Endothelial cell of umbilical vein (primary cell): ENCODE data around the gene TPM1. TPM values are rescaled to one million over a fixed set of nuclear protein-coding genes. Genes with fewer than 3 reads are reported as not detected.

Source experiments
- Bru-seq: library from RNA; stranded (reverse); fragments of 400-500 nt; gene quantifications from one replicate; lab custom pipeline; 2021; lab: Mats Ljungman, UMichigan
- BruChase-seq, 2 experiments: library from RNA; stranded (reverse); fragments of 400-500 nt; gene quantifications; one replicate each; lab custom pipeline; 2021; lab: Mats Ljungman, UMichigan
- BruUV-seq: library from RNA; stranded (reverse); fragments of 400-500 nt; replicated peaks from 2 replicates; lab custom pipeline; 2021; lab: Mats Ljungman, UMichigan
- CTCF ChIA-PET: fragments of 300-600, 350-600 bp; sonication (Branson Sonifier 250); formaldehyde crosslinking; loops from one replicate; lab custom pipeline; 2021; ENCODE audit warnings: antibody characterized with exemption, inconsistent platforms; lab: Charles Lee
- POLR2A ChIA-PET: fragments of 300-600, 350-600 bp; sonication (Branson Sonifier 250); formaldehyde crosslinking; loops from one replicate; lab custom pipeline; 2021; ENCODE audit warnings: antibody characterized with exemption, inconsistent platforms; lab: Charles Lee
- DNase-seq: peaks from one replicate; pipeline ENCODE4 v3.0.0-alpha.2; 2011; ENCODE audit warnings: low read depth, low spot score
- FAIRE-seq: peaks from 2 replicates; lab custom pipeline; 2011; peaks lifted over from hg19 to GRCh38; lab: Jason Lieb, UNC
- H2AFZ ChIP-seq: 2 replicates; pipeline ENCODE4 v1.6.0; 2012; ENCODE audit warnings: low read depth, low read length, control low read depth, inconsistent platforms
- H3K27ac ChIP-seq: 2 replicates; pipeline ENCODE4 v1.5.1; 2011; ENCODE audit warnings: low read depth, mild to moderate bottlenecking, control low read depth, low read length, moderate library complexity; ENCODE audit not compliant: insufficient read depth
- H3K27me3 ChIP-seq, 2 experiments: 2 replicates each; pipeline versions ENCODE4 v1.6.0 to v1.6.1; 2011; ENCODE audit warnings: low read length in 2 of 2, mixed read lengths in 1 of 2; ENCODE audit not compliant: control insufficient read depth in 2 of 2, insufficient read depth in 2 of 2
- H3K36me3 ChIP-seq, 2 experiments: 2 replicates in 1 of 2; 3 replicates in 1 of 2; pipeline ENCODE4 v1.5.1; 2011; ENCODE audit warnings: low read length in 2 of 2, mild to moderate bottlenecking in 1 of 2, moderate library complexity in 1 of 2; ENCODE audit not compliant: control insufficient read depth in 2 of 2, insufficient read depth in 2 of 2; ENCODE audit errors: extremely low read depth in 1 of 2
- H3K4me1 ChIP-seq: 3 replicates; pipeline ENCODE4 v1.5.1; 2011; ENCODE audit warnings: mild to moderate bottlenecking, low read length; ENCODE audit not compliant: control insufficient read depth, insufficient read depth; ENCODE audit errors: extremely low read depth
- H3K4me2 ChIP-seq: 2 replicates; pipeline ENCODE4 v1.6.1; 2011; ENCODE audit warnings: low read length, control low read depth, mixed read lengths; ENCODE audit not compliant: insufficient read depth
- H3K4me3 ChIP-seq, 3 experiments: fragments of 200-600 bp in 1 of 3; sonication (generic), shearing (Covaris generic) in 1 of 3; replicated peaks in 1 of 3; 2 replicates each; pipeline ENCODE4 v1.5.1; 2011 to 2016; ENCODE audit warnings: control low read depth in 3 of 3, low read length in 3 of 3, mild to moderate bottlenecking in 2 of 3, inconsistent platforms in 1 of 3, low read depth in 1 of 3, moderate library complexity in 1 of 3; ENCODE audit not compliant: insufficient read depth in 1 of 3
- H3K79me2 ChIP-seq: 2 replicates; pipeline ENCODE4 v1.6.0; 2012; ENCODE audit warnings: low read length, inconsistent platforms; ENCODE audit not compliant: control insufficient read depth, insufficient read depth
- H3K9ac ChIP-seq: replicated peaks from 2 replicates; pipeline ENCODE3; 2011; ENCODE audit warnings: low read length, control low read depth; ENCODE audit not compliant: insufficient read depth; ENCODE audit errors: extremely low read depth
- H3K9me1 ChIP-seq: replicated peaks from 3 replicates; pipeline ENCODE4 v1.6.0; 2011; ENCODE audit warnings: mild to moderate bottlenecking, low read length; ENCODE audit not compliant: control insufficient read depth, insufficient read depth; ENCODE audit errors: extremely low read depth
- H3K9me3 ChIP-seq: replicated peaks from 2 replicates; pipeline ENCODE4 v1.5.1; 2012; ENCODE audit warnings: low read length, inconsistent platforms; ENCODE audit not compliant: control insufficient read depth, insufficient read depth
- H4K20me1 ChIP-seq: replicated peaks from 2 replicates; pipeline ENCODE3; 2011; ENCODE audit warnings: mild to moderate bottlenecking, low read length; ENCODE audit not compliant: control insufficient read depth, insufficient read depth; ENCODE audit errors: extremely low read depth
- EZH2 ChIP-seq: IDR thresholded peaks from 2 replicates; pipeline ENCODE4 v1.6.1; 2012; ENCODE audit warnings: borderline replicate concordance, low read depth, mild to moderate bottlenecking, moderate library complexity, low read length, inconsistent platforms; ENCODE audit not compliant: severe bottlenecking
- POLR2A ChIP-seq: IDR thresholded peaks from 2 replicates; pipeline ENCODE4 v1.6.1; 2012; ENCODE audit warnings: low read depth, mild to moderate bottlenecking, control low read depth, low read length
- POLR2AphosphoS5 ChIP-seq: IDR thresholded peaks from 2 replicates; pipeline ENCODE4 v1.6.1; 2012; ENCODE audit warnings: low read depth, mild to moderate bottlenecking, control low read depth, low read length, moderate library complexity; ENCODE audit not compliant: insufficient read depth
- dilution Hi-C: fragments of 300-500 bp; cut with MboI; formaldehyde crosslinking; loops from one replicate; pipeline ENCODE4 v1.15.0; 2019; ENCODE audit warnings: low sequenced_read_pairs; ENCODE audit not compliant: extremely low pct_ligation_motif_present
- intact Hi-C: fragments of 100-400 bp; cut with micrococcal nuclease; formaldehyde crosslinking; loops from one replicate; pipeline ENCODE4 v1.10.0; 2022
- long read RNA-seq: library from polyadenylated mRNA; stranded (forward); transcript quantifications from one replicate; pipeline ENCODE4 v2.0.0, GENCODE V29; 2021
- polyA minus RNA-seq, 3 experiments: library from RNA; depleted of rRNA, polyadenylated mRNA; stranded (reverse); fragments of >200 nt; gene quantifications; 1 replicate in 1 of 3; 2 replicates in 2 of 3; pipeline ENCODE4 v1.2.3, GENCODE V29; 2011
- polyA plus RNA-seq, 4 experiments: library from polyadenylated mRNA; depleted of rRNA in 3 of 4; stranded (reverse) in 3 of 4; unstranded in 1 of 4; fragments of >200 nt; gene quantifications; 2 replicates each; pipeline versions ENCODE4 v1.2.1 to v1.2.3, GENCODE V29; 2011 to 2012; ENCODE audit warnings: missing spikeins in 1 of 4
- total RNA-seq: library from RNA; stranded (reverse); gene quantifications from 2 replicates; pipeline ENCODE4 v1.2.3, GENCODE V29; 2021
- TF ChIP-seq, protein P1 (sequence below), 2 donors: IDR thresholded peaks; 1 replicate in 1 of 2; 2 replicates in 1 of 2; pipeline ENCODE4 v1.5.1; 2011; ENCODE audit warnings: low read length in 2 of 2, mild to moderate bottlenecking in 2 of 2, moderate library complexity in 2 of 2, control low read depth in 1 of 2, inconsistent platforms in 1 of 2, low read depth in 1 of 2; ENCODE audit not compliant: insufficient read depth in 1 of 2; ENCODE audit errors: extremely low read depth in 1 of 2

TPM1 gene
- 558 and 678 TPM in 2 replicates for total RNA-seq
- polyA plus RNA-seq, result 518 and 528 TPM in 2 replicates
- 740 and 824 TPM in 2 replicates for polyA plus RNA-seq (2011; cell fraction: cytosol; rRNA removed)
- polyA plus RNA-seq (2011; cell fraction: nucleus; rRNA removed), result 2,079 and 2,156 TPM in 2 replicates
- 679 and 811 TPM in 2 replicates for polyA plus RNA-seq (2012)
- 828 and 932 TPM in 2 replicates for polyA minus RNA-seq
- 30.8 TPM for polyA minus RNA-seq (2011; cell fraction: cytosol; rRNA and poly(A)+ RNA removed)
- polyA minus RNA-seq (2011; cell fraction: nucleus; rRNA and poly(A)+ RNA removed), result 2,251 and 2,264 TPM in 2 replicates
- percentile 98 among the genes with signal in this experiment for Bru-seq, nascent RNA
- BruChase-seq, experiment 1, labeled RNA remaining after a 6-hour chase, result percentile 97 among the genes with signal in this experiment
- BruChase-seq, experiment 2, labeled RNA remaining after a 2-hour chase, result percentile 99 among the genes with signal in this experiment
- long read RNA-seq, transcript TPM1-206 (9 exons, 1,717 nt), result major isoform, 599 of 1,163 reads
- long read RNA-seq, transcript TPM1-219 (9 exons, 933 nt), result minor isoform, 19 of 1,163 reads
- long read RNA-seq, transcript TPM1-208 (8 exons, 943 nt), result minor isoform, 329 of 1,163 reads
- long read RNA-seq, transcript TPM1-220 (9 exons, 977 nt), result minor isoform, 51 of 1,163 reads
- long read RNA-seq, partial matches to known transcripts, result 43 of 1,163 reads
- long read RNA-seq, other reads (novel, unspliced or antisense), result 114 of 1,163 reads

GRCh38 chr15:63041974-63042876, at the start of gene TPM1:
TSS of gene TPM1 (plus strand) at chr15:63042747. CDS start at chr15:63042830, 83 bp downstream.
- Histone ChIP-seq H3K9me3 (no peaks in the 10 kb centered on the region), H3K4me1 (peaks cover 31% of the 10 kb centered on the region), H3K27ac (peak within 1 kb of the TSS; percentile 87), H3K36me3 (peaks cover 2 to 5% of the 10 kb centered on the region in 2 experiments), H3K9me1 (no peaks in the 10 kb centered on the region), H3K4me3 (peak within 1 kb of the TSS; percentile 77 to 95 (median 83)), H4K20me1 (no peaks in the 10 kb centered on the region), H2AFZ (peak within 1 kb of the TSS; percentile 66), H3K79me2 (peaks cover 44% of the 10 kb centered on the region), H3K4me2 (peak within 1 kb of the TSS; percentile 47), H3K27me3 (no peaks in the 10 kb centered on the region), H3K9ac (peak within 1 kb of the TSS; percentile 97)
- intact Hi-C loops, result loop anchor here (1.0 kb wide), 5 partner anchors 85 to 260 kb away; no protein-coding TSS in a partner anchor
- peak; percentile 91 for DNase-seq
- TSS peak; percentile 7 for BruUV-seq
- ChIA-PET POLR2A (interaction anchor here (0.7 to 6.6 kb wide), 10 partner anchors 12 to 250 kb away, joined by 3 to 70 read pairs (median 3); no protein-coding TSS in a partner anchor), CTCF (interaction anchor here (0.6 to 3.7 kb wide), 7 partner anchors 86 to 259 kb away, joined by 3 to 26 read pairs (median 4); no protein-coding TSS in a partner anchor)
- TF ChIP-seq POLR2A, result peak; percentile 91
- TF ChIP-seq POLR2AphosphoS5, result peak; percentile 97
- TF ChIP-seq, protein P1, sequence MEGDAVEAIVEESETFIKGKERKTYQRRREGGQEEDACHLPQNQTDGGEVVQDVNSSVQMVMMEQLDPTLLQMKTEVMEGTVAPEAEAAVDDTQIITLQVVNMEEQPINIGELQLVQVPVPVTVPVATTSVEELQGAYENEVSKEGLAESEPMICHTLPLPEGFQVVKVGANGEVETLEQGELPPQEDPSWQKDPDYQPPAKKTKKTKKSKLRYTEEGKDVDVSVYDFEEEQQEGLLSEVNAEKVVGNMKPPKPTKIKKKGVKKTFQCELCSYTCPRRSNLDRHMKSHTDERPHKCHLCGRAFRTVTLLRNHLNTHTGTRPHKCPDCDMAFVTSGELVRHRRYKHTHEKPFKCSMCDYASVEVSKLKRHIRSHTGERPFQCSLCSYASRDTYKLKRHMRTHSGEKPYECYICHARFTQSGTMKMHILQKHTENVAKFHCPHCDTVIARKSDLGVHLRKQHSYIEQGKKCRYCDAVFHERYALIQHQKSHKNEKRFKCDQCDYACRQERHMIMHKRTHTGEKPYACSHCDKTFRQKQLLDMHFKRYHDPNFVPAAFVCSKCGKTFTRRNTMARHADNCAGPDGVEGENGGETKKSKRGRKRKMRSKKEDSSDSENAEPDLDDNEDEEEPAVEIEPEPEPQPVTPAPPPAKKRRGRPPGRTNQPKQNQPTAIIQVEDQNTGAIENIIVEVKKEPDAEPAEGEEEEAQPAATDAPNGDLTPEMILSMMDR (IDR thresholded peaks at IDR 0.05; ENCODE audit: extremely low read depth in 1 of 2, insufficient read depth in 1 of 2, low read depth in 1 of 2, low read length in 2 of 2), result peak in 1 of 2 donors; percentile 12
- TF ChIP-seq EZH2, result no peak
- dilution Hi-C loops, result no loop called here
- FAIRE-seq, result peak; percentile 81
